Tibial nerve (tissue), 4 donors: ENCODE data around the gene GRPEL1. TPM values are rescaled to one million over a fixed set of nuclear protein-coding genes. Genes with fewer than 3 reads are reported as not detected.
A peak's percentile ranks its signal among the peaks of the same experiment; 100 is the strongest.

Experiments
- DNase-seq, 2 donors: peaks; one replicate each; pipeline ENCODE4 v3.0.0-alpha.2; 2019; ENCODE audit warnings: low spot score in 2 of 2
- H3K27ac ChIP-seq, 4 donors: fragments of 200-600 bp; sonication (generic) in 3 of 4; one replicate each; pipeline ENCODE4 v1.5.1; 2017 to 2019; ENCODE audit warnings: mild to moderate bottlenecking in 1 of 4
- H3K27me3 ChIP-seq, 2 donors: fragments of 200-600 bp; sonication (generic) in 1 of 2; one replicate each; pipeline versions ENCODE4 v1.5.1 to v1.6.0; 2017 to 2019
- H3K36me3 ChIP-seq, 3 donors: fragments of 200-600 bp; sonication (generic); one replicate each; pipeline ENCODE4 v1.5.1; 2018 to 2019
- H3K4me1 ChIP-seq, 4 donors: fragments of 200-600 bp; sonication (generic) in 3 of 4; one replicate each; pipeline ENCODE4 v1.5.1; 2017 to 2019
- H3K4me3 ChIP-seq, 4 donors: fragments of 200-600 bp; sonication (generic) in 3 of 4; one replicate each; pipeline ENCODE4 v1.5.1; 2017 to 2019; ENCODE audit warnings: mild to moderate bottlenecking in 1 of 4, moderate library complexity in 1 of 4
- H3K9me3 ChIP-seq, 4 donors: fragments of 200-600 bp; sonication (generic) in 3 of 4; one replicate each; pipeline ENCODE4 v1.5.1; 2017 to 2019
- CTCF ChIP-seq, 5 experiments: fragments of 200-600 bp in 3 of 5; fragments of 450-650 bp in 2 of 5; sonication (generic) in 3 of 5; IDR thresholded peaks; one replicate each; pipeline ENCODE4 v1.5.1; 2016 to 2019; ENCODE audit warnings: antibody characterized with exemption in 5 of 5, mild to moderate bottlenecking in 3 of 5, moderate library complexity in 2 of 5
- EP300 ChIP-seq, 2 donors: sonication (generic); formaldehyde crosslinking; IDR thresholded peaks; one replicate each; pipeline ENCODE4 v1.6.1; 2017; ENCODE audit warnings: antibody characterized with exemption in 2 of 2, mild to moderate bottlenecking in 1 of 2
- POLR2A ChIP-seq, 2 donors: fragments of 450-650 bp; IDR thresholded peaks; one replicate each; pipeline ENCODE4 v1.6.1; 2017; ENCODE audit warnings: antibody characterized with exemption in 2 of 2, mild to moderate bottlenecking in 2 of 2, moderate library complexity in 2 of 2
- WGBS, 2 donors: methylation state at CpG; one replicate each; pipeline ENCODE4 v1.1.5; 2018; 5-methylcytosine and 5-hydroxymethylcytosine counted together
- total RNA-seq, 4 donors: library from RNA; depleted of rRNA; stranded (reverse); fragments of >200 nt; gene quantifications; one replicate each; pipeline ENCODE4 v1.1.0, GENCODE V29; 2016

GRPEL1 gene
- total RNA-seq, 4 donors from 2014 or later: 11.1 to 13.6 (median 13.3) TPM

GRCh38 chr4:7042503-7043283, 25.2 kb downstream of the GRPEL1 start:
- no peaks in the 10 kb centered on the region for H3K9me3 ChIP-seq
- H3K4me1 ChIP-seq: peaks cover 0 to 50% (median 30%) of the 10 kb centered on the region in 4 donors
- peak overlapping the region; percentile 49 to 93 (median 68) for H3K4me3 ChIP-seq
- no peaks in the 10 kb centered on the region for H3K27me3 ChIP-seq
- peaks cover 0 to 4% (median 0%) of the 10 kb centered on the region in 3 donors for H3K36me3 ChIP-seq
- WGBS, 2 donors: 0 to 1% methylated on average over 36 to 73 of the region's 90 CpGs
- DNase-seq: peak; percentile 87 to 94
- TF ChIP-seq EP300 (IDR thresholded peaks at IDR 0.05) (peak; percentile 7 to 73), POLR2A (IDR thresholded peaks at IDR 0.05) (peak in 1 of 2 donors; percentile 49), CTCF (IDR thresholded peaks at IDR 0.05) (peak in 4 of 5 experiments; percentile 73 to 87 (median 79))
- peak overlapping the region in 3 of 4 donors; percentile 72 to 82 (median 79) for H3K27ac ChIP-seq

- WGBS, 2 donors: 20 to 21% methylated on average over 42 of the region's 42 CpGs
- DNase-seq: no peak
These were observed 25.9 kb downstream of the GRPEL1 start for GRCh38 chr4:7041801-7042502.

GRCh38 chr4:7041246-7041645, 26.6 kb downstream of the GRPEL1 start:
- Histone ChIP-seq H3K27me3 (no peaks in the 10 kb centered on the region), H3K4me1 (peaks cover 0 to 37% (median 27%) of the 10 kb centered on the region in 4 donors), H3K36me3 (no peaks in the 10 kb centered on the region), H3K4me3 (no peak overlapping the region), H3K9me3 (no peaks in the 10 kb centered on the region), H3K27ac (no peak overlapping the region)
- DNase-seq: no peak
- TF ChIP-seq POLR2A (IDR thresholded peaks at IDR 0.05) (no peak), EP300 (IDR thresholded peaks at IDR 0.05) (no peak), CTCF (IDR thresholded peaks at IDR 0.05) (no peak)
- WGBS, 2 donors: 94% methylated on average over 19 of the region's 19 CpGs

More at GRCh38 chr4:7041801-7042502, 25.9 kb downstream of the GRPEL1 start:
- Histone ChIP-seq H3K4me1 (peaks cover 0 to 44% (median 30%) of the 10 kb centered on the region in 4 donors), H3K27ac (peak overlapping the region in 3 of 4 donors; percentile 72 to 82 (median 79)), H3K27me3 (no peaks in the 10 kb centered on the region), H3K36me3 (peaks cover 0 to under 1% (median 0%) of the 10 kb centered on the region in 3 donors), H3K4me3 (peak overlapping the region; percentile 49 to 93 (median 68)), H3K9me3 (no peaks in the 10 kb centered on the region)
- TF ChIP-seq POLR2A (IDR thresholded peaks at IDR 0.05) (no peak), CTCF (IDR thresholded peaks at IDR 0.05) (no peak), EP300 (IDR thresholded peaks at IDR 0.05) (no peak)

- Histone ChIP-seq H3K27ac (no peak overlapping the region), H3K27me3 (no peaks in the 10 kb centered on the region), H3K36me3 (no peaks in the 10 kb centered on the region), H3K4me3 (no peak overlapping the region), H3K4me1 (peaks cover 0 to 32% (median 22%) of the 10 kb centered on the region in 4 donors), H3K9me3 (no peaks in the 10 kb centered on the region)
- no peak for TF ChIP-seq POLR2A (IDR thresholded peaks at IDR 0.05)
- no peak for TF ChIP-seq CTCF (IDR thresholded peaks at IDR 0.05)
- no peak for TF ChIP-seq EP300 (IDR thresholded peaks at IDR 0.05)
- WGBS, 2 donors: 81% methylated on average over 4 of the region's 4 CpGs
- no peak for DNase-seq
These were observed 27.1 kb downstream of the GRPEL1 start for GRCh38 chr4:7040765-7041164.
